ENCODE results near the gene CABYR.

CABYR gene

GRCh38 chr18:24168496-24168895 lies 29.6 kb downstream of the CABYR start:
- no peak overlapping the region for H3K4me3 Mint-ChIP-seq
- no peaks in the 10 kb centered on the region for H3K4me1 Mint-ChIP-seq
- no peaks in the 10 kb centered on the region for H3K36me3 Mint-ChIP-seq
- H3K27me3 Mint-ChIP-seq: no peaks in the 10 kb centered on the region
- H3K27ac Mint-ChIP-seq: no peak overlapping the region
- H3K9me3 Mint-ChIP-seq: no peaks in the 10 kb centered on the region

GRCh38 chr18:24170360-24170759 lies 31.5 kb downstream of the CABYR start:
- Mint-ChIP-seq H3K9me3 (no peaks in the 10 kb centered on the region), H3K4me1 (no peaks in the 10 kb centered on the region), H3K36me3 (no peaks in the 10 kb centered on the region), H3K27me3 (no peaks in the 10 kb centered on the region), H3K27ac (no peak overlapping the region), H3K4me3 (no peak overlapping the region)

- Mint-ChIP-seq H3K9me3 (no peaks in the 10 kb centered on the region), H3K4me3 (no peak overlapping the region), H3K27ac (no peak overlapping the region), H3K27me3 (no peaks in the 10 kb centered on the region), H3K4me1 (no peaks in the 10 kb centered on the region), H3K36me3 (no peaks in the 10 kb centered on the region)
These were observed 35.1 kb downstream of the CABYR start for GRCh38 chr18:24173997-24174396.

GRCh38 chr18:24176727-24177416 lies 38.0 kb downstream of the CABYR start:
- no peaks in the 10 kb centered on the region for H3K9me3 Mint-ChIP-seq
- H3K4me3 Mint-ChIP-seq: no peak overlapping the region
- no peak overlapping the region for H3K27ac Mint-ChIP-seq
- H3K27me3 Mint-ChIP-seq: no peaks in the 10 kb centered on the region
- H3K36me3 Mint-ChIP-seq: no peaks in the 10 kb centered on the region
- H3K4me1 Mint-ChIP-seq: no peaks in the 10 kb centered on the region

GRCh38 chr18:24177499-24178133 lies 38.8 kb downstream of the CABYR start:
- Mint-ChIP-seq H3K4me1 (no peaks in the 10 kb centered on the region), H3K36me3 (no peaks in the 10 kb centered on the region), H3K4me3 (no peak overlapping the region), H3K27ac (no peak overlapping the region), H3K9me3 (no peaks in the 10 kb centered on the region), H3K27me3 (no peaks in the 10 kb centered on the region)

- Mint-ChIP-seq H3K36me3 (no peaks in the 10 kb centered on the region), H3K27me3 (peaks cover 3% of the 10 kb centered on the region), H3K27ac (no peak overlapping the region), H3K9me3 (no peaks in the 10 kb centered on the region), H3K4me1 (no peaks in the 10 kb centered on the region), H3K4me3 (no peak overlapping the region)
These were observed 41.2 kb downstream of the CABYR start for GRCh38 chr18:24180048-24180447.

- Mint-ChIP-seq H3K27ac (no peak overlapping the region), H3K4me1 (no peaks in the 10 kb centered on the region), H3K9me3 (no peaks in the 10 kb centered on the region), H3K27me3 (peaks cover 3% of the 10 kb centered on the region), H3K4me3 (no peak overlapping the region), H3K36me3 (no peaks in the 10 kb centered on the region)
These were observed 42.9 kb downstream of the CABYR start for GRCh38 chr18:24181806-24182205.

GRCh38 chr18:24185805-24186204 lies 46.9 kb downstream of the CABYR start:
- Mint-ChIP-seq H3K4me1 (no peaks in the 10 kb centered on the region), H3K36me3 (no peaks in the 10 kb centered on the region), H3K4me3 (no peak overlapping the region), H3K9me3 (no peaks in the 10 kb centered on the region), H3K27ac (no peak overlapping the region), H3K27me3 (peaks cover 4% of the 10 kb centered on the region)

- Mint-ChIP-seq H3K4me3 (no peak overlapping the region), H3K27ac (no peak overlapping the region), H3K4me1 (no peaks in the 10 kb centered on the region)
These were observed 48.2 kb downstream of the CABYR start for GRCh38 chr18:24187049-24187448.

GRCh38 chr18:24187689-24188088 lies 48.8 kb downstream of the CABYR start:
- H3K27me3 Mint-ChIP-seq: peaks cover 4% of the 10 kb centered on the region
- no peaks in the 10 kb centered on the region for H3K9me3 Mint-ChIP-seq
- no peak overlapping the region for H3K27ac Mint-ChIP-seq
- H3K4me3 Mint-ChIP-seq: no peak overlapping the region
- no peaks in the 10 kb centered on the region for H3K4me1 Mint-ChIP-seq
- no peaks in the 10 kb centered on the region for H3K36me3 Mint-ChIP-seq

More at GRCh38 chr18:24187049-24187448, 48.2 kb downstream of the CABYR start:
- no peaks in the 10 kb centered on the region for H3K9me3 Mint-ChIP-seq
- H3K27me3 Mint-ChIP-seq: peaks cover 4% of the 10 kb centered on the region
- no peaks in the 10 kb centered on the region for H3K36me3 Mint-ChIP-seq

- no peak overlapping the region for H3K4me3 Mint-ChIP-seq
- H3K36me3 Mint-ChIP-seq: no peaks in the 10 kb centered on the region
- H3K4me1 Mint-ChIP-seq: no peaks in the 10 kb centered on the region
- H3K27ac Mint-ChIP-seq: no peak overlapping the region
- peaks cover 4% of the 10 kb centered on the region for H3K27me3 Mint-ChIP-seq
- H3K9me3 Mint-ChIP-seq: no peaks in the 10 kb centered on the region
These were observed 49.3 kb downstream of the CABYR start for GRCh38 chr18:24188120-24188519.

- H3K9me3 Mint-ChIP-seq: no peaks in the 10 kb centered on the region
- H3K4me1 Mint-ChIP-seq: no peaks in the 10 kb centered on the region
- H3K27me3 Mint-ChIP-seq: peaks cover 4% of the 10 kb centered on the region
- no peak overlapping the region for H3K4me3 Mint-ChIP-seq
- H3K27ac Mint-ChIP-seq: no peak overlapping the region
- H3K36me3 Mint-ChIP-seq: no peaks in the 10 kb centered on the region
These were observed 50.2 kb downstream of the CABYR start for GRCh38 chr18:24189007-24189528.

GRCh38 chr18:24189664-24190346 lies 50.9 kb downstream of the CABYR start:
- peaks cover 1% of the 10 kb centered on the region for H3K27me3 Mint-ChIP-seq
- no peaks in the 10 kb centered on the region for H3K9me3 Mint-ChIP-seq
- no peak overlapping the region for H3K27ac Mint-ChIP-seq
- H3K36me3 Mint-ChIP-seq: no peaks in the 10 kb centered on the region
- H3K4me1 Mint-ChIP-seq: no peaks in the 10 kb centered on the region
- no peak overlapping the region for H3K4me3 Mint-ChIP-seq

- Mint-ChIP-seq H3K9me3 (no peaks in the 10 kb centered on the region), H3K36me3 (no peaks in the 10 kb centered on the region), H3K4me3 (no peak overlapping the region), H3K4me1 (no peaks in the 10 kb centered on the region), H3K27ac (no peak overlapping the region), H3K27me3 (peaks cover 1% of the 10 kb centered on the region)
These were observed 51.7 kb downstream of the CABYR start for GRCh38 chr18:24190590-24190989.

- Mint-ChIP-seq H3K36me3 (no peaks in the 10 kb centered on the region), H3K4me3 (no peak overlapping the region), H3K4me1 (no peaks in the 10 kb centered on the region), H3K9me3 (no peaks in the 10 kb centered on the region), H3K27ac (no peak overlapping the region), H3K27me3 (no peaks in the 10 kb centered on the region)
These were observed 56.6 kb downstream of the CABYR start for GRCh38 chr18:24195296-24196053.
